T-helper 2 cell treated with Interferon-gamma antibody and Interleukin-4, amounts not matched to agents 5 μg/mL and 100 μg/mL, for 36 hours (primary cell): ENCODE measurements around the gene TAF4.

Experiments used
- DNase-seq: peaks from one replicate; pipeline ENCODE4 v3.0.0; 2021; ENCODE audit warnings: low spot score
- H3K27ac Mint-ChIP-seq: one replicate; pipeline ENCODE4 v1.8.0; 2021; ENCODE audit warnings: mild to moderate bottlenecking, mixed read lengths
- H3K27me3 Mint-ChIP-seq: one replicate; pipeline ENCODE4 v1.8.0; 2021; ENCODE audit warnings: low read depth, mixed read lengths
- H3K36me3 Mint-ChIP-seq: one replicate; pipeline ENCODE4 v1.8.0; 2021; ENCODE audit warnings: low read depth, mixed read lengths
- H3K4me1 Mint-ChIP-seq: one replicate; pipeline ENCODE4 v1.8.0; 2021; ENCODE audit warnings: low read depth, mixed read lengths
- H3K4me3 Mint-ChIP-seq: one replicate; pipeline ENCODE4 v1.8.0; 2022; ENCODE audit warnings: mild to moderate bottlenecking, moderate library complexity, mixed read lengths
- H3K9me3 Mint-ChIP-seq: one replicate; pipeline ENCODE4 v1.8.0; 2021; ENCODE audit warnings: mixed read lengths

TAF4 gene

DNA sequence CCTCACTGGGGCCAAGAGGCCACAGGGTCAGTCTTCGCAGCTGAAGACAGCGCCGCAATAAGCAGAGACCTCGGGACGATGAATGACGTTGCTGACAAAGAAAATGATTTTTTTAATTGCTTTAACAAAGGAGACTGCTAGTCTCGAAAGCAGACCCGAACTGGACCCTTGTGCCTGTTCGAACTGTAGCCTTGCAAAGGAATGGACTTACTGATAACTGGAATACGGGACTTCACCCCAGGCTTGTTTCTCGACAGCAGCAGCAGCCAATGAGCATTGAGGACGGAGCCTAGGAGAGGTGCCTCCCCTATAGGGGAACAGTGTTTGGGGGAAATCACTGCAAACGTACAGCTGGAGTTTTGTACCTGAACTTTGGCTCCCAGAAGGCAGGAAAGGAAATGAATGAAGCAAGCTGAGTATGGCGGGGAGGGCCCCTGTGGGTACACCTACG lies 1.3 kb upstream of the TAF4 start:
- peaks cover 14% of the 10 kb centered on the region for H3K36me3 Mint-ChIP-seq
- H3K27me3 Mint-ChIP-seq = peaks cover 3% of the 10 kb centered on the region
- DNase-seq = no peak
- peak overlapping the region; percentile 88 for H3K4me3 Mint-ChIP-seq
- no peaks in the 10 kb centered on the region for H3K9me3 Mint-ChIP-seq
- H3K27ac Mint-ChIP-seq = peak overlapping the region; percentile 87
- H3K4me1 Mint-ChIP-seq = peaks cover 18% of the 10 kb centered on the region

DNA sequence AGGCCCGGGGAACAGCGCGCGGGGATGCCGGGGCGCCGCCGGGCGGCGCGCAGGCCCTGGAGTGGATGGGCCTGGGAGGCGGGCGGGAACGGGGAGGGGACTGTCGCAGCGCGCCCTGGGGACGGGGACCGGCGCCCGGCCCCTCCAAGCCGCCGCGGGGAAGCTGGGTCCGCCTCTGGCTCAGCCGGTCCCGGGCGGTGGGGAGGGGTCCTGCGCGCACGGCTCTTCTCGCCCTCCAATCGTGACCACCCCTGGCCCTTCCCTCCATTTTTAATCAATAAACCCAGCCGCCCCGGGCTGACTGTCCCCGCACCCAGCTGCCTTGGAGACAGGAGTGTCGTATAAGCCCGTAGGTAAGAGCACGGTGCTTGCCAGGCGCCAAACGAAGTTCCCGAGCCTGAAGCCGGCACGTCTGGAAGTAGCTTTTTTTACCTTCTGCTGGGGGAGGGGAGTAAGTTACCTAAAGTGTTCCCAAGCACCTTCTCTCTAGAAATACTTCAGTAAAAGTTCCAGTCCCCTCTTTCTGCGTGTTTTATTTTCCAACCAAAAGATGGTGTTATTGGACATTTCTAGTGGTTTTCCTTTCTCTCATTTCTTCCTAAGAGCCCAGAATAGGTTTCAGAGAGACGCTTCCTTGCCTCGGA lies 780 bp upstream of the TAF4 start:
- peaks cover 3% of the 10 kb centered on the region for H3K27me3 Mint-ChIP-seq
- DNase-seq = peak; percentile 49
- H3K4me1 Mint-ChIP-seq = peaks cover 20% of the 10 kb centered on the region
- peak overlapping the region; percentile 88 for H3K4me3 Mint-ChIP-seq
- peaks cover 14% of the 10 kb centered on the region for H3K36me3 Mint-ChIP-seq
- H3K9me3 Mint-ChIP-seq = no peaks in the 10 kb centered on the region
- H3K27ac Mint-ChIP-seq = peak overlapping the region; percentile 87

DNA sequence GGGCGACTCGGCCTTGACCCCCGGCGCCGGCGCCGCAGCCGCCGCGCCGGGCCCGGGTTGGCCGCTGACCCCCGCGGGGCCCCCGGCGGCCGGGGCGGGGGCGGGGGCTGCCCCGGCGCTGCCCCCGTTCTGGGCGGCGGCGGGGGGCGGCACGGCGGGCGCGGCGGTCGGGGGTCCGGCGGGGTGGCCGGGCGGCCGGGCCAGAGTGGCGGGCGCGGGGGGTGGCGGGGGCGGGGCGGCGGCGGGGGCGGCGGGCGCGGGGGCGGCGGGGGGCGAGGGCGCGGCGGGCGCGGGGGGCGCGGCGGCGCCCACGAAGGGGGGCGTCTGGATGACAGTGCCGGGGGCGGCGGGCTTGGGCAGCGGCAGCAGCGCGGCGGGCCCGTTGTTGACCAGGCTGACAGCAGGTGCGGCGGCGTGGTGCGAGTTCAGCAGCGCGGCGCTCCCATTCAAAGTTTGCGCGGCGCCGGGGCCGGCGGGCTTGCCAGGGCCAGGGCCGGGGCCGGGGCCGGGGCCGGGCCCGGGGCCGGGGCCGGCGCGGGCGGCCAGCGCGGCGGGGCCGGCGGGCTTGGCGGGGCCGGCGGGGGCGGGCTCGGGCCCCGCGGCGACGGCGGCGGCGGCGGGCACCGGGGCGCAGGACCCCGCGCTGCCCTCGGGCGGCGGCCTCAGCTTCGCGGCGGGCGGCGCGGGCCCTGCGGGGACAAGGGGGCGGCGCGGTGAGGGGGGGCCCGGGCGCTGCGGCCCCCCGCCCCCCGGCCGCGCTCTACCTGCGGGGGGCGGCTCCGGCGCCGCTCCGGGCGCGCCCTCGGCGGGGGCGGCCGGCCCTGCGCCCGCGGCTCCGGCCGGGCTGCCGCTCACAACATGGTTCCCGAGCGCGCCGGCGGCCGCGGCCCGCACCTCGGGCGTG lies 659 bp downstream of the TAF4 start:
- Mint-ChIP-seq H3K9me3 (no peaks in the 10 kb centered on the region), H3K27ac (no peak overlapping the region), H3K4me1 (peaks cover 20% of the 10 kb centered on the region), H3K36me3 (peaks cover 14% of the 10 kb centered on the region), H3K27me3 (no peaks in the 10 kb centered on the region), H3K4me3 (no peak overlapping the region)
- no peak for DNase-seq

DNA sequence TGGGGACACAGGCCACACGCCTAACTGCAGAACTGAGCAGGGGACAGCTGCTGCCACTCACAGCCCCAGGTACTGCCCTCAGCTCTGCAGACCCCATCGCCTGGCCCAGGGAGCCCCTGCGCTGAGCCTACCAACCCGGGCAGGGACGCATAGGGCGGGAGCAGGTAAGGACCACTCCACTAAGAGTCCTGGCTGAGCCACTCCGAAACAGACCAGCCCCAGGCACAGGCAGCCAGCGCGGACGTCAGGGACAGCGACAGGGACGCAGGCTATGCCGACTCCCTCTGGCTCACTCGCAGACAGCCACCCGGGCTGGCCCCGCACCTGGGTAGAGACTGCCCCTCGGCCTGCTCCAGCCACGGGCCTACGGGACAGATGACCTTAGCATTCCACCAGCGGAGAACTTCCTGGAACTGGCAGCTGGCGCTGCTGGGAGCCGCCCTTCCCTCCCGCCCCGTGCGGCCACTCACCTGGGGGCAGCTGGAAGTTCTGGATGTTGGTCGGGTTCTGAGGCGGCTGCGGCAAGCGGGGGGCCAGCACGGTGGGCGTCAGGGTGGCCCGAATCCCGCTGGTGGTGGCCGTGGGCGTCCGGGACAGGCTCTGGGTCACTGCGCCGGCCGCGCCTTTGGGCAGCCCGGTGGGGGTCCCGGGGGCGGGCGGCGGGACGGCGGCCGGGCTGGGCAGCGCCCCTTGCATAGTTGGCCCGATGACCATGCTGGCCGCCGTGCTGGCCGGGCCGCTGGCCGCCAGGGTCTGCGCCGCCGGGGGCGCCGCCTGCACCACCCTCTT lies 1.5 kb downstream of the TAF4 start:
- Mint-ChIP-seq H3K4me3 (peak overlapping the region; percentile 79), H3K4me1 (peaks cover 20% of the 10 kb centered on the region), H3K36me3 (peaks cover 14% of the 10 kb centered on the region), H3K27me3 (no peaks in the 10 kb centered on the region), H3K9me3 (no peaks in the 10 kb centered on the region), H3K27ac (peak overlapping the region; percentile 72)
- no peak for DNase-seq

DNA sequence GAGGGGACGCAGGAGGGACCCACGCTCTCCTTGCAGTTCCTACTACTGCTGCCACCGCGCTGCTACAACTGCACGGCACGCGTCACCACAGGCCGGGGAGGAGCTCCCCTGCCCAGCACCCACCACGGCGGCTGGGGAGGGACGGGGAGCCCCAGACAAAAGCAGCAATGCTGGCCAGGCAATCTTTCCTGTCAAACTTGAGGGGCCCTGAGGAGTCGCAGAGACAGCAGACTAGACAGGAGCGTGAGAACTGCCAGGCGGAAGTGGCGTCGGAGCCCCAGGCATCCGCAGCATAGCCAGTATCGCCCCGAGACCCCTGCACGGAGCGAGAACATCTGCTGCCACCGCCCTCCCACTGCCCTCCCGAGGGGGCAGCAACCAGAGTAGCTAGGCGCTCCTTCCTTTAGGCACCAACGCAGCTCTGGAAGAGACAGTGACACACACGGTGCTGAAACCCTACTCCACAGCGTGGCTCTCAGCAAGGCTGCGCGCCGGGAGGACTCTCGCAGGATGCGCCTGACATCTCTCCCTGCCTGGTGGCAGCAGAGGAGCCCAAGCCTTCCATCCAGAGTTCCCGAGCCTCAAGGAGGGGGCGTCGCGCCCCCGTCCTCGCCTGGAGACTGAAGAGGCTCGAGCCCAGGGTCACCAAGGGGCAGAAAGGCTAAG lies 2.2 kb downstream of the TAF4 start:
- Mint-ChIP-seq H3K9me3 (no peaks in the 10 kb centered on the region), H3K4me1 (peaks cover 20% of the 10 kb centered on the region), H3K27ac (peak overlapping the region; percentile 72), H3K36me3 (peaks cover 14% of the 10 kb centered on the region), H3K27me3 (no peaks in the 10 kb centered on the region), H3K4me3 (peak overlapping the region; percentile 79)
- DNase-seq = no peak

DNA sequence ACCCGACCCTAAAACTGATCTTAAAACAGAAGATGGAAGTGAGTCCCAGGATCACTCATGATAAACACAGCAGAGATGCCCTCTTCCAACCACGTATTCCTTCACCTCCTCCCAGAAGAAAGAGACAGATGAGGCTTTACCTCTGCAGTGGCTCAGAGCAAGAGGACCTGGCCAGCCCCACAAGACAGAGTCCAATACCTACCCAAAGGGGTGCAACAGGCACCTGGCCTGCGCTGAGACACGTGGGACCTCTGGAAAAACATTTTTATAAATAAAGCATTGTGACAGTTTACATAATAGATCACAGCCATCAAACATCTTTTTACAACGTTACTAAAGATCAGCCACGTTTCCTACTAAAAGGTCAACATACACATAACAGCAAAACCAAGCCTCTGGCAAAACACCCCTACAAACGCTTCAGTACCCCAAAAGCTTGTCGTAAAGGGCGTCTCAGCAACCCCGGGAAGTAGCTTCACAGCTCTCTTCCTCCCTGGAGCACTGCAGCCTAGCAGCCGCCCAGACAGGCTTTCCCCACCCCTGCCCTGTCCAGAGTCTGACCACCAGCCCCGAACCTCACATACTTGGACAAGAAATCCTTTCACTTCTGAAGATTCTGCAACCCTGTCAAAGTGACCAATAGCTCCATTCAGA lies 2.9 kb downstream of the TAF4 start:
- Mint-ChIP-seq H3K27me3 (no peaks in the 10 kb centered on the region), H3K4me1 (peaks cover 17% of the 10 kb centered on the region), H3K27ac (no peak overlapping the region), H3K36me3 (peaks cover 14% of the 10 kb centered on the region), H3K4me3 (peak overlapping the region; percentile 79), H3K9me3 (no peaks in the 10 kb centered on the region)
- DNase-seq = no peak

DNA sequence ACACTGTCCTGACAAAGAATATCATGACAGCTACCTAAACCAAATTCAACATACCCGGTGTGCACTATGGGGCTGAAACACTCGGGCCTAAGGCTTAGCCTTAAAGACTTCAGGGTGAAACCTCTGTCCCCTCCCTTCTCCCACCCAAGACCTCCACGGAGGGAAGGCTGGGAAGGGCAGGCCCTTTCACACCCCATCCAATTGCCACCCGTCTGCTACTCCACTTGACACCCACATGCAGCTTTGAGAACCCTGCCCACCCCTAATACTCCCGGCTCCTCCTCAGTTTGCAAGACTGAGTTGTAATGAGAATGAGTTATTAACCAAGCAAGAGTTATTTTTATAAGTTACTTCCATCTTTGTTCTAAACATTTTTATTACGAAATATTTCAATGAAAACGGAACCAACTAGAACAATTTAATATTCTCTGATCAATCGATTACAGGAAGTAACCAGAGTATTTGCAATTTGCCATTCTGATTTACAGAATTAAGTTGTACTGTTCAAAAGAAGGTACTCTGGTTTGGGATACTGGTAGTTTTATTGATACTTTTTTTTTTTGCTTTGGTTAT lies 3.7 kb downstream of the TAF4 start:
- Mint-ChIP-seq H3K4me3 (no peak overlapping the region), H3K36me3 (peaks cover 11% of the 10 kb centered on the region), H3K9me3 (no peaks in the 10 kb centered on the region), H3K4me1 (peaks cover 11% of the 10 kb centered on the region), H3K27ac (no peak overlapping the region), H3K27me3 (no peaks in the 10 kb centered on the region)
- DNase-seq = no peak

DNA sequence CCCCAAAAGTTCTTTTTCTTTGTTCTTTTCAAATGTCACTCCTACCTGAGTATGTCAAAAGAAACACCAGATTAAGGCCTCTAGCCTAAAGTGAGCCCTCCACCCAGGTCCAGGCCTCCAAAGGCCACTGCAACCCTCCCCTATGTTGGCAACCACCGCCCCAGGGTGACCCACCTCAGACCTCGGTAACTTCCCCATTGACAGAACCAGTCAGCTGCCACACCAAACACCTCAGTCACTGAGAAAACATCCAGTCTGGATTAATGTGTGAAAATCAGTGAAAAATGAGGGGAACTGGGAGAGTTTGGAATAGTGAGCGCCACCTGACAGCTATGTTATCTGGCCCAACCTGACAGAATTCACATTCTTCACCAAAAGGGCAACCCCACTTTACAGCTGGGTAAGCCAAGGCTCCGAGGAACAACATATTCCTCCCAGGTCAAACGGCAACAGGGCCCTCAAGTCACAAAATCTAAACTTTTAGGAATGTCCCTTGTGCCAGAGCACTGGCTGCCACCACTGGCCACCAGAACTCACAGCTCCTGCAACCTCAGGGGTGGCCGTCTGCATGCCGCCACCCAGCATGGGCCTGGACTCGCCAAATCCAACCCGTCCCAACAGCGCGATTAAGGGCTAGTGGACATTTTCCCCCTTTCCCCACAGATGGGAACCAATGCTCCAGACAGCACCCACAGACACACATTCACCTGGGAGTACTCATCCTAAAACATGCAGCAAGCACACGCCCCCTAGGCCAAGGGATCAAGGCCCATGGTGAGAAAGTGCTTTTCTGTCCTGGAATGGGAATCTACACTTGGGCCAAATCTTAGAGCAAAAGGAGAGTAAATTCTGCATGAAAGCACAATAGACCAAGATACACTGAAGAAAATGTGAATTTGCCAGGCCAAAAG lies 4.8 kb downstream of the TAF4 start:
- Mint-ChIP-seq H3K4me3 (no peak overlapping the region), H3K27ac (no peak overlapping the region), H3K4me1 (peaks cover 9% of the 10 kb centered on the region)

DNA sequence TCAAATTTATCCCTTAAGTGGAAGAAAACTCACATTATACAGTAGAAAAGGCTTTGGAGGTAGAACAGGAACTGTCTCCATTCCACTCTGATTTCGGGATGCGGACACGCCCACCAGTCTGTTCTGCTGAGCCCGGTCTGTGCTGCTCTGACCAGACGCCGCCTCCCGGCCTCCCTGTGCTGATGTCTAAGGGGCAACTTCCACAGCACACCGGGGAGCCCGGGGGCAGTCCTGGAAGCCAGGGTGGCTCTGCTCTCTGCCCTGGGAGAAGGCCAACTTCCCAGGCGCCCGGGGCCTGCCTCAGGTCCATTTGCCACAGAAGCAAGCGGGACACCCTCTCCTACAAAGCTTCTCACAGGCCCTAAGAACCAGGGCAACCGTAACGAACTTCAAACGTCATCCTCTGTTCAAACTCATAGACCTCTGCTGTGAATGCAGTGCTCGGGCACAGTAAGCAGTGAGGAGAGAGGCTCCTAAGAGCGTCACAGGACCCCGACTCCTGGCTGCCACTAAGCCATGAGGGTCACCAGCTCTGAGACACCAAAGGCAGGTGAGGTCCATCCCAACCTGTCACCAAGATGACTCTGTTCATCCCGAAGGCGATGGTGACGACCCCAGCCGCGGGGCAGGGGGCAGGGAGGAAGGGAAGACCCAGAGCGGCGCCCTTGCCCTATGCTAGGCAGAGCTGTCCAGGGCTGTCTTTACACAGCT lies 5.6 kb downstream of the TAF4 start:
- H3K27me3 Mint-ChIP-seq = no peaks in the 10 kb centered on the region
- peaks cover 9% of the 10 kb centered on the region for H3K4me1 Mint-ChIP-seq
- DNase-seq = no peak
- peaks cover 11% of the 10 kb centered on the region for H3K36me3 Mint-ChIP-seq
- no peak overlapping the region for H3K27ac Mint-ChIP-seq
- H3K4me3 Mint-ChIP-seq = no peak overlapping the region
- H3K9me3 Mint-ChIP-seq = no peaks in the 10 kb centered on the region

More for the DNA sequence above, 4.8 kb downstream of the TAF4 start:
- no peaks in the 10 kb centered on the region for H3K27me3 Mint-ChIP-seq
- peaks cover 11% of the 10 kb centered on the region for H3K36me3 Mint-ChIP-seq
- H3K9me3 Mint-ChIP-seq = no peaks in the 10 kb centered on the region
- DNase-seq = no peak

DNA sequence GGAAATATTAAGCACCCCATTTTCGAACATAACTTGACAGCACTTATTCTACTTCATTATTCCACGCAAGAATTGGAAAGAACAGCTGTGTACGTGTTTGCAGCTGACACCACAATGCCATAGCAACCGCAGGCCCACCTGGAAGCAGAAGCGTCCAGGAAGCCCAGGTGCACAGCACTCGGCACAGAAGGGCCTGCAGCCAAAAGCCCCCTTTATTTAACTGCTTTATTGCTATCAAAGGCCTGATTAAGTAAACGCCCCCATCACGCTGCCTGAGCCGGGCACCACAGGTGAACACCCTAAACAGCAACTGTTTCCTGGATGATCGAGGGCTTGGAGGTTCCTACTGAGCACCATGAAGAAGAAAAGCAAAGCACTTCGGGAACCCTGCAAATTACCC lies 6.3 kb downstream of the TAF4 start:
- Mint-ChIP-seq H3K27ac (no peak overlapping the region), H3K4me1 (peaks cover 9% of the 10 kb centered on the region), H3K27me3 (no peaks in the 10 kb centered on the region), H3K9me3 (no peaks in the 10 kb centered on the region), H3K4me3 (no peak overlapping the region), H3K36me3 (peaks cover 11% of the 10 kb centered on the region)
- no peak for DNase-seq

DNA sequence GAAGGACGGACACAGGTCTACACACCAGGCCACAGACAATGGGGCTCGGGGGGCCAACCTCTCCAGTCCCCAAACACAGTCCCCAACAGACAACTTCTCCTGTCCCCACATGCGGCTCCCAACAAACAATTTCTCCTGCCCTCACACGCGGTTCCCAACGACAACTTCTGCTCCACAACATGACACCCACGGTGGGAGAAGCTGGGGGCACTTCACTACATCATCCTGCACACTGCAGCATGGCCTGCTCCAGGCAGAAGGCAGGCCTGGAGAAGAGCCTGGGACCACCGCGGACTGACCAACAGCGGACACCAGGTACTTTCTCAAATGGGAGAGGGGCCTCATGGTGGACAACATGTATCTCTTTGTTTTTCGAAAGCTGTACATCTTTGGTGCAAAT lies 6.7 kb downstream of the TAF4 start:
- peaks cover 11% of the 10 kb centered on the region for H3K36me3 Mint-ChIP-seq
- no peak overlapping the region for H3K4me3 Mint-ChIP-seq
- H3K27ac Mint-ChIP-seq = no peak overlapping the region
- H3K9me3 Mint-ChIP-seq = no peaks in the 10 kb centered on the region
- no peaks in the 10 kb centered on the region for H3K27me3 Mint-ChIP-seq
- no peak for DNase-seq
- peaks cover 9% of the 10 kb centered on the region for H3K4me1 Mint-ChIP-seq

DNA sequence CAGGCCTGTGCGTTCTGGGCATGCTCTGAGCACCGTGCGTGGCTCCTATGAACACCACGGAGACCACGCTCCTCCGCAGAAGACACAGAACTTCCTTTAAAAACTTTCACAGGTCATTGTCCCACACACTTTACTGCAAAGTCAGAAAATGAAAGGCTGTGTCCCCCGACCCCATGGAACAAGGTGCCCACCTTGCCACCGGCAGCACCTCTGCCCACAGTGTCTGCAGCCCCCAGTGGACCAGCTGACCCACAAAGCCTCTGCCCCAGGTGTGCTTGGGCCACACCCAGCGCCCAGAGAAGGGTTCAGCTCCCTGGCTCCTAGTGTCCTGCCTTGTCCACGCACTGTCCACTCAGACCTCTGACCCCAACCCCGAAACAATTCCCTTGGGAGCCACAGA lies 8.7 kb downstream of the TAF4 start:
- Mint-ChIP-seq H3K27ac (no peak overlapping the region), H3K4me1 (peaks cover 3% of the 10 kb centered on the region), H3K4me3 (no peak overlapping the region), H3K27me3 (no peaks in the 10 kb centered on the region), H3K36me3 (no peaks in the 10 kb centered on the region), H3K9me3 (no peaks in the 10 kb centered on the region)
- DNase-seq = no peak
